CD4-positive, alpha-beta T cell (primary cell): ENCODE measurements around the gene AP4E1. TPM values are rescaled to one million over a fixed set of nuclear protein-coding genes. Genes with fewer than 3 reads are reported as not detected.

ENCODE experiments used
- ATAC-seq: fragments of 200-7000 bp; cut with Tn5 transposase; one replicate; pipeline ENCODE4 v1.10.0; 2022; ENCODE audit warnings: mild to moderate bottlenecking; ENCODE audit not compliant: poor library complexity
- CTCF ChIA-PET: fragments of 350-600 bp; sonication (Branson Sonifier 250); formaldehyde crosslinking; loops from one replicate; lab custom pipeline; 2021; ENCODE audit warnings: antibody characterized with exemption, inconsistent platforms; lab: Charles Lee
- POLR2A ChIA-PET: fragments of 350-600 bp; sonication (Branson Sonifier 250); formaldehyde crosslinking; loops from one replicate; lab custom pipeline; 2021; ENCODE audit warnings: antibody characterized with exemption, inconsistent platforms; lab: Charles Lee
- DNase-seq, 14 experiments: peaks; one replicate each; pipeline ENCODE4 v3.0.0-alpha.2; 2013 to 2020; ENCODE audit warnings: mixed read lengths in 2 of 14
- H3K27ac ChIP-seq, 2 donors: one replicate each; pipeline versions ENCODE4 v1.5.1 to v1.7.0; 2013; ENCODE audit warnings: low read length in 2 of 2, low read depth in 1 of 2, mild to moderate bottlenecking in 1 of 2
- H3K27me3 ChIP-seq, 2 experiments: 1 replicate in 1 of 2; 2 replicates in 1 of 2; pipeline versions ENCODE4 v1.6.1 to v1.7.0; 2013; ENCODE audit warnings: low read length in 2 of 2, control low read depth in 1 of 2, mild to moderate bottlenecking in 1 of 2, moderate library complexity in 1 of 2; ENCODE audit not compliant: insufficient read depth in 2 of 2, control insufficient read depth in 1 of 2
- H3K36me3 ChIP-seq: one replicate; pipeline ENCODE4 v1.6.1; 2013; ENCODE audit warnings: low read length, control low read depth; ENCODE audit not compliant: insufficient read depth
- H3K4me1 ChIP-seq: one replicate; pipeline ENCODE4 v1.6.1; 2013; ENCODE audit warnings: low read length, control low read depth; ENCODE audit not compliant: insufficient read depth
- H3K4me3 ChIP-seq: one replicate; pipeline ENCODE4 v1.5.1; 2013; ENCODE audit warnings: mild to moderate bottlenecking, low read length, moderate library complexity
- H3K9me3 ChIP-seq, 2 experiments: 1 replicate in 1 of 2; 2 replicates in 1 of 2; pipeline versions ENCODE4 v1.6.1 to v1.7.0; 2013; ENCODE audit warnings: low read length in 2 of 2, mild to moderate bottlenecking in 2 of 2, control low read depth in 1 of 2, moderate library complexity in 1 of 2; ENCODE audit not compliant: control insufficient read depth in 1 of 2, insufficient read depth in 1 of 2
- H3K27ac Mint-ChIP-seq: one replicate; pipeline ENCODE4 v1.8.0; 2020; ENCODE audit warnings: mixed read lengths
- H3K27me3 Mint-ChIP-seq: one replicate; pipeline ENCODE4 v1.8.0; 2021; ENCODE audit warnings: mixed read lengths
- H3K36me3 Mint-ChIP-seq: one replicate; pipeline ENCODE4 v1.8.0; 2021; ENCODE audit warnings: low read depth, mixed read lengths
- H3K4me1 Mint-ChIP-seq: one replicate; pipeline ENCODE4 v1.8.0; 2021; ENCODE audit warnings: low read depth, mixed read lengths
- H3K4me3 Mint-ChIP-seq: one replicate; pipeline ENCODE4 v1.8.0; 2020; ENCODE audit warnings: mild to moderate bottlenecking, mixed read lengths
- H3K9me3 Mint-ChIP-seq: one replicate; pipeline ENCODE4 v1.8.0; 2020; ENCODE audit warnings: mixed read lengths
- CTCF ChIP-seq: fragments of 200-600 bp; IDR thresholded peaks from one replicate; pipeline ENCODE4 v1.8.0; 2022; ENCODE audit warnings: antibody characterized with exemption, mild to moderate bottlenecking
- intact Hi-C, 2 experiments: fragments of 100-400 bp; cut with DNase I in 1 of 2; cut with micrococcal nuclease in 1 of 2; formaldehyde crosslinking; loops; one replicate each; pipeline versions ENCODE4 v1.15.1 to v1.9.0; 2023 to 2025; cut with DNase I, micrococcal nuclease
- total RNA-seq, 174 experiments: library from RNA in 2 of 174; stranded (reverse) in 2 of 174; gene quantifications; one replicate each; pipeline ENCODE4 v1.2.3 and lab custom pipeline; 2021 to 2026

The AP4E1 gene
- total RNA-seq, 2 experiments from 2014 or later, result 6.3 to 6.6 TPM

- Histone ChIP-seq H3K27me3 (no peaks in the 10 kb centered on the region), H3K36me3 (peaks cover 48% of the 10 kb centered on the region), H3K4me1 (no peaks in the 10 kb centered on the region), H3K27ac (no peak overlapping the region), H3K9me3 (no peaks in the 10 kb centered on the region), H3K4me3 (no peak overlapping the region)
- CTCF ChIA-PET, result no interaction called here
- ATAC-seq (no peak), DNase-seq (no peak)
- peaks cover 68% of the 10 kb centered on the region for H3K36me3 Mint-ChIP-seq
- no peaks in the 10 kb centered on the region for H3K4me1 Mint-ChIP-seq
- intact Hi-C loops, result no loop called here
- POLR2A ChIA-PET, result no interaction called here
- TF ChIP-seq CTCF, result no peak
- no peaks in the 10 kb centered on the region for H3K9me3 Mint-ChIP-seq
- H3K4me3 Mint-ChIP-seq, result no peak overlapping the region
- no peaks in the 10 kb centered on the region for H3K27me3 Mint-ChIP-seq
- H3K27ac Mint-ChIP-seq, result no peak overlapping the region
Measured at GRCh38 chr15:50940506-50940905, 32.0 kb downstream of the AP4E1 start.

- Mint-ChIP-seq H3K4me1 (no peaks in the 10 kb centered on the region), H3K9me3 (no peaks in the 10 kb centered on the region), H3K36me3 (peaks cover 66% of the 10 kb centered on the region), H3K27ac (no peak overlapping the region), H3K27me3 (no peaks in the 10 kb centered on the region), H3K4me3 (no peak overlapping the region)
- H3K4me1 ChIP-seq, result no peaks in the 10 kb centered on the region
- DNase-seq (no peak), ATAC-seq (no peak)
- H3K27me3 ChIP-seq, result no peaks in the 10 kb centered on the region
- no peaks in the 10 kb centered on the region for H3K9me3 ChIP-seq
- H3K4me3 ChIP-seq, result no peak overlapping the region
- no peak for TF ChIP-seq CTCF
- ChIA-PET CTCF (no interaction called here), POLR2A (interaction anchor here (0.5 kb wide), 1 partner anchor 35 kb away, joined by 3 read pairs; no protein-coding TSS in a partner anchor)
- no peak overlapping the region for H3K27ac ChIP-seq
- intact Hi-C loops, result no loop called here
- H3K36me3 ChIP-seq, result peaks cover 36% of the 10 kb centered on the region
Measured at GRCh38 chr15:50943638-50944037, 35.2 kb downstream of the AP4E1 start.

GRCh38 chr15:50944672-50945071, 36.2 kb downstream of the AP4E1 start:
- CTCF ChIA-PET, result no interaction called here
- H3K4me1 ChIP-seq, result no peaks in the 10 kb centered on the region

More at GRCh38 chr15:50944672-50945071, 36.2 kb downstream of the AP4E1 start:
- no peak for TF ChIP-seq CTCF
- H3K36me3 Mint-ChIP-seq, result peaks cover 76% of the 10 kb centered on the region
- ATAC-seq (no peak), DNase-seq (no peak)
- no peaks in the 10 kb centered on the region for H3K9me3 Mint-ChIP-seq
- no peaks in the 10 kb centered on the region for H3K27me3 Mint-ChIP-seq
- no peaks in the 10 kb centered on the region for H3K27me3 ChIP-seq
- H3K9me3 ChIP-seq, result no peaks in the 10 kb centered on the region
- no peak overlapping the region for H3K4me3 Mint-ChIP-seq
- H3K4me1 Mint-ChIP-seq, result no peaks in the 10 kb centered on the region
- no peak overlapping the region for H3K4me3 ChIP-seq
- H3K27ac ChIP-seq, result no peak overlapping the region
- POLR2A ChIA-PET, result interaction anchor here (0.9 kb wide), 1 partner anchor 258 kb away, joined by 4 read pairs; the partner anchor contains the start of gene TRPM7
- no peak overlapping the region for H3K27ac Mint-ChIP-seq
- intact Hi-C loops, result no loop called here
- peaks cover 39% of the 10 kb centered on the region for H3K36me3 ChIP-seq
